Measurements from ENCODE around the gene EPHA6. TPM values are rescaled to one million over a fixed set of nuclear protein-coding genes. Genes with fewer than 3 reads are reported as not detected.
"Not testable (repeated sequence)": the region's sequence is repeated elsewhere in the genome, so short reads cannot be mapped to it uniquely, and the experiment has no call there.

Gene EPHA6
- total and polyA plus RNA-seq, 8 donors: 0.23 to 0.79 (median 0.41) TPM

DNA sequence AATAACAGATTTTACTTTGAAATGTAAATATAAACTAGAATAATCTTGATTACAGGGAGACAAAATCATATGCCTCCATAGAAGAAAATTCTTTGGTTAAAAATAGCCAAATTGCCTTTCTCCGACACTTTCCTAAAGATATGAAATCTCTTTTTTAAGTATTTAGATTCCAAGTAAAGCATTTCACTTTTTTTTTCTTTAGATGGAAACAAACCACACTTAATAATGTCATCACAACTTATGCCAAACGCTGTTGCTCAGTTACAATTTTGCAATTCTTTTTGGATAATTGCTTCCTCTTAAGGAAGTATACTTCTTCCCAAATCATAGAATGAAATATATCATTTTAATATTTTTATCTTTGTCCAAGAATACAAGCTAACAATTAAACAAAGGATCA is 656.1 kb downstream of the EPHA6 start:
- TF ChIP-seq, protein P1, sequence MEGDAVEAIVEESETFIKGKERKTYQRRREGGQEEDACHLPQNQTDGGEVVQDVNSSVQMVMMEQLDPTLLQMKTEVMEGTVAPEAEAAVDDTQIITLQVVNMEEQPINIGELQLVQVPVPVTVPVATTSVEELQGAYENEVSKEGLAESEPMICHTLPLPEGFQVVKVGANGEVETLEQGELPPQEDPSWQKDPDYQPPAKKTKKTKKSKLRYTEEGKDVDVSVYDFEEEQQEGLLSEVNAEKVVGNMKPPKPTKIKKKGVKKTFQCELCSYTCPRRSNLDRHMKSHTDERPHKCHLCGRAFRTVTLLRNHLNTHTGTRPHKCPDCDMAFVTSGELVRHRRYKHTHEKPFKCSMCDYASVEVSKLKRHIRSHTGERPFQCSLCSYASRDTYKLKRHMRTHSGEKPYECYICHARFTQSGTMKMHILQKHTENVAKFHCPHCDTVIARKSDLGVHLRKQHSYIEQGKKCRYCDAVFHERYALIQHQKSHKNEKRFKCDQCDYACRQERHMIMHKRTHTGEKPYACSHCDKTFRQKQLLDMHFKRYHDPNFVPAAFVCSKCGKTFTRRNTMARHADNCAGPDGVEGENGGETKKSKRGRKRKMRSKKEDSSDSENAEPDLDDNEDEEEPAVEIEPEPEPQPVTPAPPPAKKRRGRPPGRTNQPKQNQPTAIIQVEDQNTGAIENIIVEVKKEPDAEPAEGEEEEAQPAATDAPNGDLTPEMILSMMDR (IDR thresholded peaks at IDR 0.05): no peak
- ATAC-seq (no peak), DNase-seq (peak in 2 of 4 donors; percentile 74)
- H3K27me3 ChIP-seq: no peaks in the 10 kb centered on the region
- H3K27ac ChIP-seq: no peak overlapping the region
- no peaks in the 10 kb centered on the region for H3K9me3 ChIP-seq
- intact Hi-C loops (cut with DNase I): no loop called here
- no peaks in the 10 kb centered on the region for H3K4me1 ChIP-seq
- H3K4me3 ChIP-seq: no peak overlapping the region
- no peaks in the 10 kb centered on the region for H3K36me3 ChIP-seq

DNA sequence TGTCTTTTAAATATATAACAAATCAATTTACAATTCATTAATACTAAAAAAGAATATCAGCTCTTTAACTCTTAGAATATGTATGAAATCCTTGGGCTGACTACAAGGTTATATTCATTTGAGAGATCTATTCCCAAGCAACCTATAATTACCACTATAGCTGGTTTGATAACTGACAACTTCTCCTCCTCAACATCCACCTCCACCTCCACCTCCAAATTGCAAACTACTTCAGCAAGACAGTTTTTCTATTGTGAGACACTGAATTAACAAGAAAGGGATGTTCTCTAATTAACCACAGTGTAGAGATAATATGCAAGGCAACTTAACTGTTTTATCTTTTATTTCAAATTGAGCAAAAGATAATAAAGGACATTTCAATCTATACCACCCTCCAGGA is 665.3 kb downstream of the EPHA6 start:
- DNase-seq: no peak
- H3K4me1 ChIP-seq: no peaks in the 10 kb centered on the region
- H3K4me3 ChIP-seq: no peak overlapping the region
- TF ChIP-seq, protein P1 (IDR thresholded peaks at IDR 0.05): no peak
- H3K9me3 ChIP-seq: no peaks in the 10 kb centered on the region
- no peaks in the 10 kb centered on the region for H3K36me3 ChIP-seq
- H3K27me3 ChIP-seq: no peaks in the 10 kb centered on the region
- ATAC-seq: no peak
- no peak overlapping the region for H3K27ac ChIP-seq
- intact Hi-C loops (cut with DNase I): no loop called here

- DNase-seq: peak in 1 of 4 donors; percentile 61
- H3K4me3 ChIP-seq; intact Hi-C loops (cut with DNase I); H3K27me3 ChIP-seq; H3K9me3 ChIP-seq; ATAC-seq; H3K36me3 ChIP-seq; H3K4me1 ChIP-seq; H3K27ac ChIP-seq: not testable (repeated sequence)
Measured at GRCh38 chr3:97480696-97481289, 666.4 kb downstream of the EPHA6 start.

- H3K4me1 ChIP-seq: no peaks in the 10 kb centered on the region
- no peak overlapping the region for H3K4me3 ChIP-seq
- DNase-seq: peak in 1 of 4 donors; percentile 58
- H3K27ac ChIP-seq: no peak overlapping the region
- ATAC-seq: no peak
- TF ChIP-seq, protein P1 (IDR thresholded peaks at IDR 0.05): no peak
- H3K9me3 ChIP-seq: no peaks in the 10 kb centered on the region
- H3K27me3 ChIP-seq: no peaks in the 10 kb centered on the region
- no peaks in the 10 kb centered on the region for H3K36me3 ChIP-seq
- intact Hi-C loops (cut with DNase I): no loop called here
Measured at GRCh38 chr3:97481416-97481815, 667.0 kb downstream of the EPHA6 start.

DNA sequence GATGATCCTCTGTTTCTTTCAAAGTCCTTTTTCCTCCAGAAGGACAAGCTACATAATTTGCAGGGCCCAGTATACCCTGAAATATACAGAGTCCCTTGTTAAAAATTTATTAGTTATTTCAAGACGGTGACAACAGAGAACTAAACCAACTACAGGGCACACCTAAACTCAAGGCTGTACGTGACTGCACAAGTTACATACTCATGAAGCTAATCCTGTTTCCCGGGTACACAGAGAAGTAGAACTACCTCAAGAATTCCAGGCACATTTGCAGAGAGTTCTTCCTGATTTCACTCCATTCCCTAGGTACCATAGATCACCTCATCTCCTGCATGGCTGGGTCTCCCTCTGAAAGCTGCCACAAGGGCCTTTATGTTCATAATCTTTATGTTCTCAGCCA is 670.8 kb downstream of the EPHA6 start:
- H3K9me3 ChIP-seq: no peaks in the 10 kb centered on the region
- TF ChIP-seq, protein P1 (IDR thresholded peaks at IDR 0.05): no peak
- no peak overlapping the region for H3K27ac ChIP-seq
- DNase-seq (no peak), ATAC-seq (no peak)
- no peaks in the 10 kb centered on the region for H3K27me3 ChIP-seq
- no peak overlapping the region for H3K4me3 ChIP-seq
- intact Hi-C loops (cut with DNase I): no loop called here
- no peaks in the 10 kb centered on the region for H3K4me1 ChIP-seq
- no peaks in the 10 kb centered on the region for H3K36me3 ChIP-seq

DNA sequence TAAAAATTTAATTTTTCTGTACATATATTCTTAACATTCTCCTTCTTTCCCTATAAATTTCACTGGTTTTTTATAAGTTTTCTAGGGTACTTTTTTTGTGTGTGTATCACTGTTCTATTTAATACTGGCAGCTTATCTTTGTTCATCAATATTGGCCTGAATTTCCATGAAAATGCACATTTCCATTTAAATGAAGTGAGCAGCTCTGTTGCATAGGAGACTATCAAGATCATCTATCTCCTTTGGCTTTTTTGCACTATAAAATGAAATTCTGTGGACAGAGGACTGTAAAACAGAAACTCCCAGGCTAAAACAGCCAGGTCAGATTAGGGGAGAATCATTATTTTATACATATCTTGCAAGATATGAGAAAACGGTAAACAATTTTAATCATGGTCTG is 673.2 kb downstream of the EPHA6 start:
- TF ChIP-seq, protein P1 (IDR thresholded peaks at IDR 0.05): no peak
- intact Hi-C loops (cut with DNase I): no loop called here
- no peak for ATAC-seq
- DNase-seq: no peak
- Histone ChIP-seq H3K4me3 (no peak overlapping the region), H3K4me1 (no peaks in the 10 kb centered on the region), H3K27me3 (no peaks in the 10 kb centered on the region), H3K36me3 (no peaks in the 10 kb centered on the region), H3K9me3 (no peaks in the 10 kb centered on the region), H3K27ac (no peak overlapping the region)
